Measurements from ENCODE around the gene CYP27C1.

- TF ChIP-seq, protein P1, sequence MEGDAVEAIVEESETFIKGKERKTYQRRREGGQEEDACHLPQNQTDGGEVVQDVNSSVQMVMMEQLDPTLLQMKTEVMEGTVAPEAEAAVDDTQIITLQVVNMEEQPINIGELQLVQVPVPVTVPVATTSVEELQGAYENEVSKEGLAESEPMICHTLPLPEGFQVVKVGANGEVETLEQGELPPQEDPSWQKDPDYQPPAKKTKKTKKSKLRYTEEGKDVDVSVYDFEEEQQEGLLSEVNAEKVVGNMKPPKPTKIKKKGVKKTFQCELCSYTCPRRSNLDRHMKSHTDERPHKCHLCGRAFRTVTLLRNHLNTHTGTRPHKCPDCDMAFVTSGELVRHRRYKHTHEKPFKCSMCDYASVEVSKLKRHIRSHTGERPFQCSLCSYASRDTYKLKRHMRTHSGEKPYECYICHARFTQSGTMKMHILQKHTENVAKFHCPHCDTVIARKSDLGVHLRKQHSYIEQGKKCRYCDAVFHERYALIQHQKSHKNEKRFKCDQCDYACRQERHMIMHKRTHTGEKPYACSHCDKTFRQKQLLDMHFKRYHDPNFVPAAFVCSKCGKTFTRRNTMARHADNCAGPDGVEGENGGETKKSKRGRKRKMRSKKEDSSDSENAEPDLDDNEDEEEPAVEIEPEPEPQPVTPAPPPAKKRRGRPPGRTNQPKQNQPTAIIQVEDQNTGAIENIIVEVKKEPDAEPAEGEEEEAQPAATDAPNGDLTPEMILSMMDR (IDR thresholded peaks at IDR 0.05) = no peak
- TF ChIP-seq POLR2A (IDR thresholded peaks at IDR 0.05) = no peak
- no peak for TF ChIP-seq POLR2AphosphoS5 (IDR thresholded peaks at IDR 0.05)
- TF ChIP-seq EP300 (IDR thresholded peaks at IDR 0.05) = no peak
Observed at GRCh38 chr2:127228102-127228501, 8.0 kb upstream of the CYP27C1 start.
